GM12892 (cell line): ENCODE results near the gene SLC25A13.

Source experiments
- POLR2A ChIP-seq: IDR thresholded peaks from 2 replicates; pipeline ENCODE4 v1.6.1; 2011; ENCODE audit warnings: low read depth, low read length, control low read depth
- POLR2AphosphoS5 ChIP-seq: IDR thresholded peaks from 2 replicates; pipeline ENCODE4 v1.6.1; 2011; ENCODE audit warnings: low read depth, low read length, control low read depth

DNA sequence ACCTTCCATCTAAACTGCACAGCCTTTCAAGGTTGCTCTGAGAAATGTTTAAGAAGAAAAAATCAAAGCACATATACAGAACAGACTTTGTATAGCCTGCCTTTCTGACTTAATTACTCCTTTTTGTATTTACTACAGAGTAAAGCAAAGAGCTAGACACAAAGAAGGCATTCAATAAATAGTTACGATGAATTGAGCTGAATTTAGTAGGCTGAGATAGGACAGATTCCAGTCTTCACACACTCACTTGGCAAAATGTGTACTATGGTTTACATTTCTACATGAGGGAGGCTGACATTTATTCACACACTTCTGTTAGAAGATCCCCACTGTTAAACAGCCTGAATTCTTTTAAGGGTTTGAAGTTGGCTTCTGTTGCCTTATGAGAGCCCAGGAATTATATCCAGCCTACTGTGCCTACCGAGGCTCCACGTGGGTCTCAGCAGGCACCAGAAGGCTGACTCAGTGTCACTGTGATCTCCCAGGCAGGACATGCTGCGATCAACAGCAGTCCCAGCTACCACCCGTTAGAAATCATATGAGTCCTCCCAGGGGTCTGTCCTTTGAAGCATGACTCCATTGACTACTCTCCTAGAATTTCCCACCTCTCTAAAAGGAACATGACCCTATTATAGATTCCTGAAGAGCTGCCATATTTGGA lies 24.5 kb upstream of the SLC25A13 start:
- TF ChIP-seq POLR2AphosphoS5 (no peak), POLR2A (no peak)
